K562 (cell line): ENCODE measurements around the gene HLCS.

ENCODE experiments used
- ARNT ChIP-seq, 2 experiments: fragments of 450-650 bp; IDR thresholded peaks; 2 replicates each; pipeline ENCODE4 v1.6.1; 2016; ENCODE audit warnings: mild to moderate bottlenecking in 1 of 2
- CEBPB ChIP-seq: fragments of 450-650 bp; IDR thresholded peaks from 2 replicates; pipeline ENCODE4 v1.6.1; 2016; ENCODE audit warnings: missing genetic modification characterization, missing compliant biosample characterization
- ELK1 ChIP-seq: sonication (generic); formaldehyde crosslinking; IDR thresholded peaks from 2 replicates; pipeline ENCODE4 v1.8.1; 2022; ENCODE audit warnings: missing genetic modification reagents
- POLR2AphosphoS5 ChIP-seq: IDR thresholded peaks from 2 replicates; pipeline ENCODE4 v1.6.1; 2011; ENCODE audit warnings: mild to moderate bottlenecking, low read depth, low read length, moderate library complexity; ENCODE audit not compliant: control insufficient read depth, insufficient read depth

GRCh38 chr21:36881228-36881627 is 85.2 kb downstream of the HLCS start:
- TF ChIP-seq ARNT (IDR thresholded peaks at IDR 0.05): no peak
- TF ChIP-seq POLR2AphosphoS5: no peak
- no peak for TF ChIP-seq CEBPB (tag)
- TF ChIP-seq ELK1 (CRISPR knock-in tag): no peak
